HG03064 (cell line): Measurements from ENCODE around the gene STRBP.
"Not testable (repeated sequence)": the region's sequence is repeated elsewhere in the genome, so short reads cannot be mapped to it uniquely, and the experiment has no call there.

Source experiments
- ATAC-seq: cut with Tn5 transposase; IDR thresholded peaks from one replicate; pipeline ENCODE4 v1.9.1; 2021; ENCODE audit warnings: low read depth; ENCODE audit not compliant: unreplicated experiment

The STRBP gene

DNA sequence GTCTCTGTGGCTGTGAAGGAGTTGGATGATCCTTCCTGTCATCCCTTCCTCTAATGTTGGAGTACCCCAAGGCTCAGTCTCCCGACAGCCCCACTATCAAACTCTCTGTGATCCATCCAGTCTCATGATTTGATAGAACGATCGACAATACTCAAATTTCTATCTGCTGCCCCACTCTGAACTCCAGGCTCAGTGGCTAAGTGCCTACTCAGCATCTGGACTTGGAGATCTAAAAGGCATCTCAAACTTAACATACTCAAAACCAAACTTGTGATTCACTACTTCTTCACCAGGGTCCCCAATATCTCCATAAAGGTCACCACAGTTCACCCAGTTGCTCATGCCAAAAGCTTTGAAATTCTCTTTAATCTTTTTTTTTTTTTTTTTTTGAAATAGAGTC, 15.1 kb upstream of the STRBP start:
- no peak for ATAC-seq

GRCh38 chr9:123283048-123283408, 14.6 kb upstream of the STRBP start:
- no peak for ATAC-seq

- no peak for ATAC-seq
These were observed 14.1 kb upstream of the STRBP start for GRCh38 chr9:123282362-123283047.

DNA sequence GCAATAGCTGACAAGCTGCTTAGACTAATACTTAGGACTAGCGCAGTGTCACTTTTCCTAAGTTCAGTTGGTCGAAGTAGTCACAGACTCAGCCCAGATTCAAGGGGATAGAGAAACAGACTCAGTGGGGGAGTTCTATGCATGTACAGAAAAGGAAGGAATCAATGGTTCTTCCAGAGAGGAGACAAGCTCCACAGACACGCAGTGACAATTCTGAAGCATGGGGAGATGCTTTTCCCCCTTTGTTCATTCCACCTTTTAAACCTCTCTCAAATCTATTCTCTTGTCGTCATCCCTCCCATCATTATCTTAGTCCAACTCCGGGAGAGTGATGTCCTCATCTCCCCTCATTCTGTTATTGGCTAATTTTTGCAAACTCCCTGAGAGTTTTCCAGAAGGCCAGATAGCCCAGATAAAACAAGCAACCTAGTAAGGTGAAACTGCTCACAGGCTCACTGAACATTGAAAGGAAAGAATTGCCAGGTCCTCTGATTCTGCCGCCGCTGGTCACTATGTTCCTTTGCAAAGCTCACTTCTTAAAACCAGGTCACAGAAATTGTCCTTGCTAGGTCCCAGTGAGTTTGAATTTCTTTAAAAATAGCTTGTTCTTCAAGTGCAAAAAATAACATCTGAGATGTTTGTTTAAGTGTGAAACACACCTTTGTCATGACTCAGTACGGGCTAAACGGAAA, 13.4 kb upstream of the STRBP start:
- no peak for ATAC-seq

DNA sequence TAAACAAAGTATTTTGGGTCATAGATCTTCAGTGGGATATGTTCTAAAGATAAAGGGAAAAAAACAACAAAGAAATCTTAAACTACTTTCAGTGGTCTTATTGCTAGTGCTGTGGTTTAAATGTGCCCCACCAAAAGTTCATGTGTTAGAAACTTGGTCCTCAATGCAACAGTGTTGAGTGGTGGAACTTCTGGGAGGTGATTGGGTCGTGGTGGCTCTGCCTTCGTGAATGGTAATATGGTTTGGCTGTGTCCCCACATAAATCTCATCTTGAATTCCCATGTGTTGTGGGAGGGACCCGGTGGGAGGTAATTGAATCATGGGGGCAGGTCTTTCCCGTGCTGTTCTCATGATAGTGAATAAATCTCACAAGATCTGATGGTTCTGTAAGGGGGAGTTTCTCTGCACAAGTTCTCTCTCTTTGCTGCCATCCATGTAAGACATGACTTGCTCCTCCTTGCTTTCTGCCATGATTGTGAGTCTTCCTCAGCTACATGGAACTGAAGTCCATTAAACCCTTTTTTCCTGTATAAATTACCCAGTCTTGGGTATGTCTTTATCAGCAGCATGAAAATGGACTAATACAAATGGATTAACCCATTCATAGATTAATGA, 10.6 kb upstream of the STRBP start:
- not testable (repeated sequence) for ATAC-seq

DNA sequence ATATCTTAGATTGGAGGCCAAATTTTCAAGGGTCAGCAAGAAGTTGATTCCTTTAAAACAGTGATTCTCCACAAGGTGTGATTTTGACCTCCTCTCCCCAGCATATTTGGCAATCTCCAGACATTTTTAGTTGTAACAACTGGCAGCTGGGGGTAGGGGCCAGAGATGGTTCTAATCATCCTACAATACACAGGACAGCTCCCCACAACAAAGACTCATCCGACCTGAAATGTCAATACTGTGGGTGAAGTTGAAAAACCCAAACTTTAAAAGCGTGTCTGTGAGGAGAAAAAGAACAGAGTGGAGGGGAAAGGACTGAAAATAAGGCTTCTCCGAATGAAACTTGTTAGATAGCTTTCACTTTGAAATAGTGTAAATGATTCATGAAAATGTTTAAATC, 10.0 kb upstream of the STRBP start:
- no peak for ATAC-seq

- no peak for ATAC-seq
These were observed 8.2 kb upstream of the STRBP start for GRCh38 chr9:123276551-123276950.

DNA sequence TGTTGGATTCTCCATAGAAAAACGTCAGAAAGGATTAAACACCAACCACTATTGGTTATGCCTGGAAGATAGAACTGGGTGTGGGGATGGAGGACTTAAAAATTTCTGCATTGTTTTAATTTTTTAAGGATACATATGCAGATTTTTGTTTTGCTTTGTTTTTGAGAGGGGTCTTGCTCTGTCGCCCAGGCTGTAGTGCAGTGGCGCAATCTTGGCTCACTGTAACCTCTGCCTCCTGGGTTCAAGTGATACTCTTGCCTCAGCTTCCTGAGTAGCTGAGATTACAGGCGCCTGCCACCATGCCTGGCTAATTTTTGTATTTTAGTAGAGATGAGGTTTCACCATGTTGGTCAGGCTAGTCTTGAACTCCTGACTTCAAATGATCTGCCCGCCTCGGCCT, 2.7 kb upstream of the STRBP start:
- ATAC-seq = not testable (repeated sequence)

DNA sequence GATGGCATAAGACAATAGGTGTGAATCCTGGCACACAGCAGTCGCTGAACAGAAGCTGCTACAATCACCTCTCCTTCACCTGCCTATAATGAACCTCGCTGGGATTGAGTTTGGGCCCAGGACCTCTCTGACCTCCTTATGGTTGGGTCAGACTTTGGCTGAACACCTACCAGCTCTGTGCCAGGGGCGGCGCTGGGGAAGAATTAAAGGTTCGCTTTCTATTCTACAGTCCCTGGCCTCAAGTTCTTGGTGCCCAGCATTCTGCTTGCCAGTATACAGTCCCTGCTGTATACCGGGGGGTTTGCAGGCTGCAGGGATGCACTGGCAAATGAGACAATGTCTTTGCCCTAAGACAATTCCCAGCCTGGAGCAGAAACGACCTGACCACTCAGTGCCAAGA, 895 bp upstream of the STRBP start:
- no peak for ATAC-seq

DNA sequence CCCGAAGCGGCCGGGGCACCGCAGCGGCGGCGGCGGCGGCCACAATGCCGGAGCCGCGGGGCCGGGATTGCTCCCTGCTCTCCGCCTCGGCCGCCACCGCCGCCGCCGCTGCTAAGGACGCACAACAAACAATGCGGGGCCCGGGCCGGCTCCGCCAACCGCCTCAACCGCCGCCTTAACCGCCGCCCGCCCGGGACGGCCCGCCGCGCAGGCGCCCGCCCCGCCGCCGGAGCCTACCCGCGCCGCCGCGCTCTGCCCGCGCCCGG, 254 bp downstream of the STRBP start:
- peak; percentile 13 for ATAC-seq

- ATAC-seq = no peak
These were observed 746 bp downstream of the STRBP start for GRCh38 chr9:123267481-123268198.

- ATAC-seq = no peak
These were observed 1.6 kb downstream of the STRBP start for GRCh38 chr9:123266655-123267399.

DNA sequence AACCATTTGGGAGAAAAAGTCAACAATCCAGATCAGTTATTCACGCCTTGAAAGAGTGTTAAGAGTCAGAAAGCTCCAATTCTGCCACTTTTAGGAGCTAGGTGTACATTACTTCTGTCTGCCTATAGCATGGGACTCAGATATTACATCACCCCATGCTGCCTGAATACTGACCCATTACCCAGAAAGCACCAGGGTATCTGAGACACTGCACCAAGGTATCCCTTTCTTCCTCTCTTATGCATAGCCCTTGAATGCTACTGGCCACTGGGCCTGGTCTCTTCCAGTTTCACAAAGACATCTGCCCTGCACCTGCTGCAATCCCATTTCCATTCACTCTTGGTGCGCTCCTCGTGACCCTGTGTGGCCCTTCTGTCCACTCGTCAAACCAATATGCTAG, 2.6 kb downstream of the STRBP start:
- no peak for ATAC-seq

GRCh38 chr9:123263227-123263626, 5.2 kb downstream of the STRBP start:
- ATAC-seq = no peak

DNA sequence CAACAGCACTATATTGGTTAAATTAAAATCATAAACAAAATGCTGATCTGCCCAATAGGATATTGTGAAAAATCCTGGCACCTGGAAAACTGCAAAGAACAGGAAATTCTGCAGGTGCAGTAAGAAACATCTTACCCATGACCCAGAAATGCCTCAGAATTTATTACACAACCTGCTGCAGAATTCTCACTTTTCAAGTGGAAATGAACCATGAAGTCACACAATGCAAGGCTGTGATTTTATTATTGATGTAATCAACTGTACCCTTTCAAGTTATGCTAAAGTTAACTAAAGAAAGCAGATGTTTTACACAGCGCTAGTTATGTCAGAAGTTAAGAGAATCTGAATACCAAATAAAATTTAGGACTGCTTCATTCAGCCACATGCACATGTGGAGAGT, 6.0 kb downstream of the STRBP start:
- no peak for ATAC-seq

- no peak for ATAC-seq
These were observed 7.2 kb downstream of the STRBP start for GRCh38 chr9:123261006-123261677.

GRCh38 chr9:123260340-123260739, 8.0 kb downstream of the STRBP start:
- ATAC-seq = no peak

DNA sequence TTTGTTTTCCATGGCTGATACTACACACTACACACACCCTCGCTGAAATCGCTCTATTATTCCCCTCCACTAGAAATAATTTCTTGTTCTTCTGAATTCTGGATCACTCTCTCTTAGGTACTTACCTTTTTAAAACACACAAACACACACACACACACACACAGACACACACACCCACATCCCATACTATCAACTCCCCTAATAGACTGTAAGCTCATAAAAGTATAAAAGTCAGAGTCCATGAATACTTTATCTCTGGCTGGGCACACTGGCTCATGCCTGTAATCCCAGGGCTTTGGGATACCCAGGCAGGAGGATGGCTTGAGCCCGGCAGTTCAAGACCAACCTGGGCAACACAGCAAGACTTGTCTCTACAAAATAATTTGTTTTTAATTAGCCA, 11.1 kb downstream of the STRBP start:
- no peak for ATAC-seq

GRCh38 chr9:123255718-123256117, 12.7 kb downstream of the STRBP start:
- no peak for ATAC-seq

DNA sequence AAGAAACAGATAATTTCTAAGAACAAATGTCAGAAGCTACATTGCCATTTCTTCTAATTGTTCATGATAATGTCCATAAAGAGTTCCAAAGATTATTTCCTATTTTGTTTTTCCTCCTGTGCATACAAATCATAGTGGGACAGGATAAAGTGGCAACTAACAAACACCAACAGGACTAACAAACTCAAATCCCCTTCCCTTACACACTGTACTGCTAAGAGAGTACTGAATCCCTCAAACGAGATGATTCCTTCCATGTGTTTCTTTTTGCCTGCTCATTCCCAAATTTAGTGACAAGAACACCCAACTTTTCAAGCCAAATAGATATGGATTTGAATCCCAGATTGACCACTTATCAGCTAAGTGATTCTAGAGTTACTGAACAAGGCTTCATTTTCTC, 15.2 kb downstream of the STRBP start:
- no peak for ATAC-seq
